Transverse colon (tissue), 4 donors: ENCODE results near the gene PDE4D.

Experiments
- POLR2A ChIP-seq: fragments of 450-650 bp; IDR thresholded peaks from one replicate; pipeline ENCODE4 v1.6.1; 2016; ENCODE audit warnings: antibody characterized with exemption, mild to moderate bottlenecking, moderate library complexity
- POLR2AphosphoS5 ChIP-seq, 3 donors: sonication (generic); formaldehyde crosslinking; IDR thresholded peaks; one replicate each; pipeline ENCODE4 v1.6.1; 2016; ENCODE audit warnings: antibody characterized with exemption in 3 of 3
- TF ChIP-seq, protein P1 (sequence below), 5 experiments: fragments of 200-600 bp in 3 of 5; fragments of 450-650 bp in 2 of 5; sonication (generic) in 3 of 5; IDR thresholded peaks; 1 replicate in 2 of 5; 2 replicates in 3 of 5; pipeline ENCODE4 v1.5.1; 2016 to 2017; ENCODE audit warnings: antibody characterized with exemption in 5 of 5, inconsistent platforms in 3 of 5, mild to moderate bottlenecking in 2 of 5, moderate library complexity in 1 of 5

- TF ChIP-seq POLR2A (no peak), POLR2AphosphoS5 (IDR thresholded peaks at IDR 0.05) (no peak)
- TF ChIP-seq, protein P1, sequence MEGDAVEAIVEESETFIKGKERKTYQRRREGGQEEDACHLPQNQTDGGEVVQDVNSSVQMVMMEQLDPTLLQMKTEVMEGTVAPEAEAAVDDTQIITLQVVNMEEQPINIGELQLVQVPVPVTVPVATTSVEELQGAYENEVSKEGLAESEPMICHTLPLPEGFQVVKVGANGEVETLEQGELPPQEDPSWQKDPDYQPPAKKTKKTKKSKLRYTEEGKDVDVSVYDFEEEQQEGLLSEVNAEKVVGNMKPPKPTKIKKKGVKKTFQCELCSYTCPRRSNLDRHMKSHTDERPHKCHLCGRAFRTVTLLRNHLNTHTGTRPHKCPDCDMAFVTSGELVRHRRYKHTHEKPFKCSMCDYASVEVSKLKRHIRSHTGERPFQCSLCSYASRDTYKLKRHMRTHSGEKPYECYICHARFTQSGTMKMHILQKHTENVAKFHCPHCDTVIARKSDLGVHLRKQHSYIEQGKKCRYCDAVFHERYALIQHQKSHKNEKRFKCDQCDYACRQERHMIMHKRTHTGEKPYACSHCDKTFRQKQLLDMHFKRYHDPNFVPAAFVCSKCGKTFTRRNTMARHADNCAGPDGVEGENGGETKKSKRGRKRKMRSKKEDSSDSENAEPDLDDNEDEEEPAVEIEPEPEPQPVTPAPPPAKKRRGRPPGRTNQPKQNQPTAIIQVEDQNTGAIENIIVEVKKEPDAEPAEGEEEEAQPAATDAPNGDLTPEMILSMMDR (IDR thresholded peaks at IDR 0.05), result no peak
Observed at GRCh38 chr5:59755476-59755875, 138.1 kb downstream of the PDE4D start.
